NCI-H1436 treated with DMSO at 0.1 percent for 48 hours (cell line): ENCODE results near the gene LAMB3.

Experiments
- DNase-seq: peaks from one replicate; lab custom pipeline; 2025; lab: John Stamatoyannopoulos, UW

The LAMB3 gene

GRCh38 chr1:209617755-209618154, 34.5 kb downstream of the LAMB3 start:
- DNase-seq: no peak

GRCh38 chr1:209617047-209617673, 35.1 kb downstream of the LAMB3 start:
- DNase-seq: no peak

GRCh38 chr1:209616366-209617046, 35.7 kb downstream of the LAMB3 start:
- DNase-seq: no peak

- no peak for DNase-seq
Measured at GRCh38 chr1:209614906-209615305, 37.3 kb downstream of the LAMB3 start.

GRCh38 chr1:209614151-209614420, 38.1 kb downstream of the LAMB3 start:
- no peak for DNase-seq

- DNase-seq: no peak
Measured at GRCh38 chr1:209613400-209614150, 38.6 kb downstream of the LAMB3 start.

GRCh38 chr1:209612646-209613399, 39.4 kb downstream of the LAMB3 start:
- no peak for DNase-seq

GRCh38 chr1:209611771-209612570, 40.3 kb downstream of the LAMB3 start:
- DNase-seq: no peak

GRCh38 chr1:209610631-209610905, 41.7 kb downstream of the LAMB3 start:
- DNase-seq: no peak

- DNase-seq: no peak
Measured at GRCh38 chr1:209609791-209610630, 42.2 kb downstream of the LAMB3 start.

- no peak for DNase-seq
Measured at GRCh38 chr1:209609041-209609790, 43.0 kb downstream of the LAMB3 start.

- no peak for DNase-seq
Measured at GRCh38 chr1:209607795-209608178, 44.4 kb downstream of the LAMB3 start.

GRCh38 chr1:209607102-209607794, 45.0 kb downstream of the LAMB3 start:
- no peak for DNase-seq

GRCh38 chr1:209603877-209604276, 48.3 kb downstream of the LAMB3 start:
- no peak for DNase-seq

- DNase-seq: no peak
Measured at GRCh38 chr1:209601809-209602657, 50.2 kb downstream of the LAMB3 start.

- no peak for DNase-seq
Measured at GRCh38 chr1:209600541-209600940, 51.7 kb downstream of the LAMB3 start.

GRCh38 chr1:209598227-209598626, 54.0 kb downstream of the LAMB3 start:
- no peak for DNase-seq

- DNase-seq: no peak
Measured at GRCh38 chr1:209597499-209597898, 54.7 kb downstream of the LAMB3 start.
